ENCODE measurements around the gene E2F7. TPM values are rescaled to one million over a fixed set of nuclear protein-coding genes. Genes with fewer than 3 reads are reported as not detected.

Gene E2F7
- total RNA-seq, 1 donor, result 23.4 TPM

DNA sequence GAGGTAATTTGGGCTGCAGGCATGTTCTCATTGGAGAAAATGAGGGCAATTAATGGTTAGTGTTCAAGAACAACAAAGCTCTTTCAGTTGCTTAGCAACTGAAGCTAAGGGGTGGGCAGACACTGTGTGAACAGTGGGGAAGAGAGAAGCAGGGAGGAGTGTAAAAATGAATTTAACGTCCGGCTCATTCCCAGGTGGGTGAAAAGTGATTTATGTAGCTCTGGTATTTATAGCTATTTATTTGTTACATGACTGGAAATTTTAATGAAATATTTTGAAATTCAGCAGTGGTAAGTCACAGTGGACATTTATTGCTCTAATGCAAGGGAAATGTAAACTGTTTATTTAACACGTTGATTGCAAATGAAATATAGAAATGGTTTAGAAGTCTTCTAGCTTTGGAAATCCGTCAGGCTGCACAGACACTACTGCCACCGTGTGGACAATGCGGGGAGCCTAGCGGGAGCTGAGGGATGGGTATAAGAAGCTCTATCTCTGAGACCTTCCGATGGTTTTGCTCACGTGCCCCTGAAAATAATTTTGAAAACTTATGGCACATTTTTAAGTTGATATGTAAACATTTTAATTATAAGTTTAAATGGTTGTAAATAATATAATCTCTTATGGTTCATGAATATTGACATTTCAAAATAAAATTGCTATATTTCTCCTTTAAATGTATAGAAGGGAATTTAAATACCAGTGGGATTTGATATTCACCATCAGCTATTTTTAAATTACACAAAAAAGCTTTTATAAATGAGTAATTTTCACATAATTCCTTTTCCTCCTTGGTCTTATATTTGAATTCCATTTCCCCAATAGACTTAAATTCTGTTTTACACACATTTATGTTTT is 54.4 kb downstream of the E2F7 start:
- TF ChIP-seq, protein P1, sequence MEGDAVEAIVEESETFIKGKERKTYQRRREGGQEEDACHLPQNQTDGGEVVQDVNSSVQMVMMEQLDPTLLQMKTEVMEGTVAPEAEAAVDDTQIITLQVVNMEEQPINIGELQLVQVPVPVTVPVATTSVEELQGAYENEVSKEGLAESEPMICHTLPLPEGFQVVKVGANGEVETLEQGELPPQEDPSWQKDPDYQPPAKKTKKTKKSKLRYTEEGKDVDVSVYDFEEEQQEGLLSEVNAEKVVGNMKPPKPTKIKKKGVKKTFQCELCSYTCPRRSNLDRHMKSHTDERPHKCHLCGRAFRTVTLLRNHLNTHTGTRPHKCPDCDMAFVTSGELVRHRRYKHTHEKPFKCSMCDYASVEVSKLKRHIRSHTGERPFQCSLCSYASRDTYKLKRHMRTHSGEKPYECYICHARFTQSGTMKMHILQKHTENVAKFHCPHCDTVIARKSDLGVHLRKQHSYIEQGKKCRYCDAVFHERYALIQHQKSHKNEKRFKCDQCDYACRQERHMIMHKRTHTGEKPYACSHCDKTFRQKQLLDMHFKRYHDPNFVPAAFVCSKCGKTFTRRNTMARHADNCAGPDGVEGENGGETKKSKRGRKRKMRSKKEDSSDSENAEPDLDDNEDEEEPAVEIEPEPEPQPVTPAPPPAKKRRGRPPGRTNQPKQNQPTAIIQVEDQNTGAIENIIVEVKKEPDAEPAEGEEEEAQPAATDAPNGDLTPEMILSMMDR (IDR thresholded peaks at IDR 0.05; ENCODE audit: insufficient read depth, low read length), result peak; percentile 100
- no peak overlapping the region for H3K4me3 ChIP-seq (ENCODE audit: low read depth, low read length)
- DNase-seq (ENCODE audit: low read depth), result peak; percentile 76

GRCh38 chr12:77007476-77007875 is 57.9 kb downstream of the E2F7 start:
- peak; percentile 70 for DNase-seq (ENCODE audit: low read depth)
- TF ChIP-seq, protein P1 (IDR thresholded peaks at IDR 0.05; ENCODE audit: insufficient read depth, low read length), result no peak
- H3K4me3 ChIP-seq (ENCODE audit: low read depth, low read length), result no peak overlapping the region

DNA sequence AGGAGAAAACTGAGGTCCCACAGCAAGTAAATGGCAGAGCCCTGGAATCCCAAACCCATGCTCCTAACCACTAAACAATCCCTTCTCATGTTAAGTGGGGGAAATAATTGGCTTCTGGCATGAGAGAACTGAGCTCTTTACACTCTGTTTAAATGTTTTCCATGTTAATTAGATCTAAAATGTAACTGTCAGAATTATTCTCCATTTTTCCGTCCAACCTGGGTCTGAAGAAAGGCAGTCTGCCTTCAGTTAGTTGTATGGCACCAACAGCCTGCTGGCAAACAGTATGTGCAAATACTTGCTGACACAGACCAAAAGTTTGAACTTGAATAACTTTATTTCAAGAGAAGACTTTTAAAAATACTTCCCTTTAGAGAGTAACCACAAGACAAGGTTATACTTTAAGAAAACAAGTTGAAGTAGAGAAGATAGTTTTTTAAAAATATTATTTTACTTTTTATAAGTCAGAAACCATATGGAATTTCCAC is 59.7 kb downstream of the E2F7 start:
- no peak for DNase-seq (ENCODE audit: low read depth)
- TF ChIP-seq, protein P1 (IDR thresholded peaks at IDR 0.05; ENCODE audit: insufficient read depth, low read length), result no peak
- no peak overlapping the region for H3K4me3 ChIP-seq (ENCODE audit: low read depth, low read length)

DNA sequence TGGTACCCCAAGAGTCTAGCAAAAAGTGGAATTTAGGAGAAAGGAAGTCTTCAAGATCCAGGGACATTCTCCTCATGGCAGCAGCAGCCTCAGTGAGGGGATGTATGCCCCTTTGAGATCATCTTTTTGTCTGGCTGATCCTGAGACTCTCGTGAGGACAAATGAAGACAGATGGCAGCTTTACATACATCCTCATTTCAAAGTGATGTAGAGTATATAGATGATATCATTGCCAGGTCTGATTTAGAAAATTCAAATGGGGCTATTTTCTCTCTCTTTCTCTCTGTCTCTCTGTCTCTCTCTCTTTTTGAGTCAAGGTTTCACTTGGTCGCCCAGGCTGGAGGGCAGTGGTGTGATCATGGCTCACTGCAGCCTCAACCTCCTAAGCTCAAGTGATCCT is 61.5 kb downstream of the E2F7 start:
- H3K4me3 ChIP-seq (ENCODE audit: low read depth, low read length), result no peak overlapping the region
- TF ChIP-seq, protein P1 (IDR thresholded peaks at IDR 0.05; ENCODE audit: insufficient read depth, low read length), result no peak
- DNase-seq (ENCODE audit: low read depth), result no peak

- TF ChIP-seq, protein P1 (IDR thresholded peaks at IDR 0.05; ENCODE audit: insufficient read depth, low read length), result no peak
- peak; percentile 20 for DNase-seq (ENCODE audit: low read depth)
- no peak overlapping the region for H3K4me3 ChIP-seq (ENCODE audit: low read depth, low read length)
These were observed 62.1 kb downstream of the E2F7 start for GRCh38 chr12:77003246-77003645.

DNA sequence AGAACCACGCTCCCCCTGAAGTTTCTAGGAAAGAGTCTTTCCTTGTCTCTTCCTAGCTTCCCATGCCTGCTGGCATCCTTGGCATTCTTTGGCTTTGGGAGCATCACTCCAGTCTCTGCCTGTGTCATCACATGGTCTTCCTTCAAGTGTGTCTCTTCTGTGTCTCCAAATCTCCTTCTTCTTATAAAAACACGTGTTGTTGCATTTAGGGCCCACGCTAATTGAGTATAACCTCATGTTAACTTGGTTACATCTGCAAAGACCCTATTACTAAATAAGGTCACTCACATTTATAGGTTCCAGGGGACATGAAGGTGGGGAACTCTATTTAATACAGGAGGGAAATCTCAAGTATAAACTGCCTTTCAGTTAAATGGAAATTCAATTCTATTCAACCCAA is 63.0 kb downstream of the E2F7 start:
- no peak for DNase-seq (ENCODE audit: low read depth)
- H3K4me3 ChIP-seq (ENCODE audit: low read depth, low read length), result no peak overlapping the region
- TF ChIP-seq, protein P1 (IDR thresholded peaks at IDR 0.05; ENCODE audit: insufficient read depth, low read length), result no peak

All from fibroblast of the aortic adventitia (primary cell).